Stimulated activated CD8-positive, alpha-beta memory T cell treated with anti-CD3 and anti-CD28 coated beads, Interleukin-4, amount 100 ng/mL, for 48 hours (primary cell): ENCODE measurements around the gene NKX1-1.

Experiments used
- DNase-seq: peaks from one replicate; pipeline ENCODE4 v3.0.0-alpha.2; 2020

NKX1-1 gene

GRCh38 chr4:1416051-1416947 is 10.1 kb upstream of the NKX1-1 start:
- no peak for DNase-seq

DNA sequence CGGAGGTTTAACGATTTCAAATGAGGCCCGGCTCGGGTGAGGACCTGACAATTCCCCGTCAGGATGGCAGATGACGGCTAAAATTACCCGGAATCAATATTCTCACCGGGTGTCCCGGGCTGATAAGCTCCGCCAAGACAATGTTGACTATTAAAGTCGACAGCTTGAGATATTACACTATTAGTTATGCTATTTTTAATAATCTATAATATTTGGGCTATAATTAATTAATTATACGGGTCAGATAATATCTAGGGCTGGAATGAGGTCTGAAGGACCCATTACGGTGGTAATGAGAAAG is 9.4 kb upstream of the NKX1-1 start:
- no peak for DNase-seq

DNA sequence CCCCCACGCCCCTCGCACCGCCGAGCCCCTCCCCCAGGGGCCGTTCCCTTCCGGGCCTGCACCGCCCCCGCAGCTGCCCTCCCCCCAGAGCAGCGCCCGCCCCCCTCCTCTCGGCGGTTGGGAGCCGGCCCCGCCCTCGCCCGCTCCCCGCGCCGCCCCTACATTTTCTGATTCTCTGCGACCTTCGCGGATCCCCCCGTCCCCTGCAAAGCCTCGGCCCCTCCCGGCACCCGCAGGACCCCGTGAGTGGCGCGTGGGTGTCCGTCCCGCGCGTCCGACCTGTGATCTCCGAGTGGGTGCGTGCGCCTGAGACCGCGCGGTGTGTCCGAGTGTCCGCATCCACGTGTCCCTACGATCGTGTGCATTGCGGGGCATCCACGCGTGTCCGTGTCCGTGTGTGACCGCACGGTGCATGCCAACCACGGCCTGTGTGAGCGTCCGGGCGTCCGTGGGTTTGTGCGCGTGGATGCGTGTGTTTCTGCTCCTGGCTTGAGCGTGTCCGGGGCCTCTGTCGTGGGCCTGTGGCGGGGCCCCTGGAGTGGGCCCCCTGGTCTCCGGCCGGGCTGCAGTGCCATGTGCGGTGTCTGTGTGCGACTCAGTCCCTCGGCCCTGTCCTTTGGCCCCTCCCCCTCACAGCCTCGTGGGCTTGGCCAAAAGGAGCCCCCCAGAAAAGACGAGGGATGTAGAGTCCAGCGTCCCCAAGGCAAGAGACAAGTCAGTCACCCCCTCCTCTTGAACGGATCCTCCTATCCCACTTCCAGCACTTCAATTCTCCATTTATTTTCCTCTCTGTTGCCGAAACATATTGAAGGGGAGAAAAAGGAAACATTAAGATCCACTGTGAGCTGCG is 8.8 kb upstream of the NKX1-1 start:
- DNase-seq: no peak

- no peak for DNase-seq
Observed at GRCh38 chr4:1413687-1414479, 7.6 kb upstream of the NKX1-1 start.

DNA sequence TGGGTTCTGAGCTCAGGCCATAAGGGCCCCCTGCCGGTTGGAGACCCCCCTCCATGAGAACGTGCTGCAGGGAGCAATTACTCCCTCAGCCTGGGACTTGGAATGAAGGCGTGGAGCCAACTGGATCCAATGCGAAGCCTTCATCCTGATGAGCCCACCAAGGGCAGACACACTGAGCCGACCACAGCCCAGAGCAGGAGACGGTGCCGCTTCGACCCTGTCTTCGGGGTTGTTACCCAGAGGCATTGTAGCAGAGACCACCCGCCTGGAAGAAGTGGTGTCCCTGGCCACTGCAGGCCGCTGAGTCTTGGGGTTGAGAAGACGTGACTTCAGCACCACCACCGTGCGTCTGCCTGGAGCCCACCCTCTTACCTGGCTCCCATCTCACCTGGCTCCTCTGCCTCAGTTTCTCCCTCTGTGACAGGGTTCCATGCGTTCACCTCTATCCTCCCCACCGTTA is 7.0 kb upstream of the NKX1-1 start:
- no peak for DNase-seq

- DNase-seq: no peak
Observed at GRCh38 chr4:1412376-1413203, 6.3 kb upstream of the NKX1-1 start.

DNA sequence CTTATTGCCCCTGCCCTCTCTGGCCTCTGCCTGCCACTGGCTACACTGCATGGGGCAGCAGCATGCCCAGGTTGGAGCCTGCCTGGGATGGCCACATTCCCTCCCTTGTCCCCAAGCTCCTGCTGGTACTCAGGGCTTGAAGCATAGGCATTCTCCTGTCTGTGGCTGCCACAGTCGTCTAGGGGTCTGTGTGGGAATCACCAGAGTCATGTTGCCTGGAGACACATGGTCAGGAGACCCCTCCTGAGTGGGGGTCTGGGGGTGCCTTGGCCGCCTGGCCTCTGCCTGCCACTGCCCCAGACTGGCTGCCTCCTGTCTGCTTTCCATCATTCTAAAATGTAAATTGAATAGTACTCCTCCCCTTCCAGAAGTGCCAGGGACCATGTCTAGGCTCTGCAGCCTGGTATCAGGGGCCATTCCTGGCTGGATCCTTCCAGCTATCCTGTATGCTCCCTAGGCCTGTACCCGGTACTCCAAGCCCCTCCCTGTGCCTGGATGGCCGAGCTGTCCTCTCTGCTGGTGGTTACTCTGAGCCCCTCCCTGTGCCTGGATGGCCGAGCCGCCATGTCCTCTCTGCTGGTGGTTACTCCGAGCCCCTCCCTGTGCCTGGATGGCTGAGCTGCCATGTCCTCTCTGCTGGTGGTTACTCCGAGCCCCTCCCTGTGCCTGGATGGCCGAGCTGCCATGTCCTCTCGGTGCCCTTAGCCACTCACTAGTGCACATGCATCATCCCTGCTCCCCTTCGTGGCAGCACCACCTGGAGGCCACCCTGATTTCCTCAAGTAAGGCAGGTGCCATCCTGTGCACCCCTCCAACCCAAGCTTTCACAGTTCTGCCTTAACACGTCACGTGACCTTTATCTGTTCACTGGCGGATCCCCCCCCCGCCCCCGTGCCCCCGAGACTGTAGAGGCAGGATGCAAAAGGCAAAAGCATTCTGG is 5.5 kb upstream of the NKX1-1 start:
- DNase-seq: no peak

GRCh38 chr4:1410491-1411325 is 4.5 kb upstream of the NKX1-1 start:
- peak; percentile 76 for DNase-seq

DNA sequence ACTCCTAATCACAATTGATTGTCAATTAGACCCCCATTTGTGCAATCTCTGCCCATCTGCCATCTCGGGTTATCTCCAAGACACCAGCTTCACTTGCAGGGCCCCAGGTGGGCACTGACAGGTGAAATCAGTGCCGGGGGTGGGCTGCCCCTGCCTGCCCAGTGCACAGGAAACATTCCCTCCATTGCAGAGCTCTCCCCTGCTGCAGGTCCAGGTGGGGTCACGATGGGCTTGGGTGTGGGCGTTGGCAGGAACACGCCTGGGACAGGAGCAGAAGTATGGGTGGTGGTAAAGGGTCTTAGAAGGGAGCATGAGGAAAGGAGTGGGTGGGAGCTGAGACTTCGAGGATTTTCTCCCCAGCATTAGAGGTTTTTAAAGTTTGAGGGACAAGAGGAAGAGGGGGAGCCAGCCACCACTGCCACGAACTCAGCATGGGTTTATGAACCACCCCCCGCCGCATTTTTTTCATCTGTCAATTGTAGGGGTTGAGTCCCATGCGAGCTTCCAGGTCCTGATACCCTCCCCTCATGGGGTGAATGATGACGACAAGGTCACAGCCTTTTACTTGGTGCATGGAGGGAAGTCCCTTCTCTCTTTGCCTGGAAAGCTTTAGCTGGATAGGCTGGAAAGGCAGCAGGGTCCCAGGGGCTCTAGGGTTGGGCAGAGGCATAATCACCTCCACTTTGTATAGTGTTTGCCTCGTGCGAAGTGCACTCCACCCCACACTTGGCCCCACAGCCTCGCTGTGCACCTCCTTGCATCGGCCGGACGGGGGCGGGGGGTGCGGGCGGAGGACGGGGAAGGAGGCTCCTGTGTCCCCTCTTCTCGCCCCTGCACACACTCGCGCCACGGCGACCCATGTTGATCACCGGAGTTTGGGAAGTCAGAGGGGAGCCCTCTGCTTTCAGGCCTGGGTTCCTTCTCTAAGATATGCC is 3.5 kb upstream of the NKX1-1 start:
- DNase-seq: no peak

GRCh38 chr4:1409079-1409478 is 2.8 kb upstream of the NKX1-1 start:
- no peak for DNase-seq

- DNase-seq: no peak
Observed at GRCh38 chr4:1408418-1408817, 2.2 kb upstream of the NKX1-1 start.

DNA sequence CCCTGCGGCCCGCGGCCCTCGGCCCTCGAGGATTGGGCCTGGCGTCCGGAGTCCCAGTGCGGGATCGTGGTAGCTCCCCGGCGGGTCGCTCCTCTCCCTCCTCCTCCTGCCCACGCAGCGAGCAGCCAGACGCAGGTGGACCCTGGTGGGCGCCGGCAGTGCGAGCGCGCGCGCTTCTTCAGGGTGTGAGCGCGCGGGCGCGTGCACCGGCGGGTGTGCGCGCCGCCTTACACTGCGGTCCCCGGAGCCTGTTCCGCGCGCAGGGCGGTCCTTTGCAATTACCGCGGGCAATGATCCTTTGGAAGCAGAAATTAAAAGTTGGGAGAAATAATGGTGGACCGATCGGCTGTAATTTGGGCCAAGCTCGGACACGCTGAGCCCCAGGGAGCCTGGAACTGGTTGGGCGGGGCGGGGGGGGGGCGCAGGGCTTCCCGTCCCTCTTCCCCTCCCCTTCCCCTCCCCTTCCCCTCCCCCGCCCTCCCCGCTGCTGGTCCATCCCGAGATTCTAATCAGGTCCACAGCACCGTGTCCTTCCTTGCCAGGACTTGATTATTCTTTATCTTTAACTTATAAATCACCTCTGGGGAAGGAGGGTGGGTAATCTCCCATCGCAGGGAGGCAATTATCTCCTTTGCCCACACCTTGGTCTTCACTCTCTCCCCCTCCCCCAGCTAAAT is 1.6 kb upstream of the NKX1-1 start:
- no peak for DNase-seq

- DNase-seq: no peak
Observed at GRCh38 chr4:1406981-1407656, 877 bp upstream of the NKX1-1 start.

- no peak for DNase-seq
Observed at GRCh38 chr4:1405636-1406393, 427 bp downstream of the NKX1-1 start.

DNA sequence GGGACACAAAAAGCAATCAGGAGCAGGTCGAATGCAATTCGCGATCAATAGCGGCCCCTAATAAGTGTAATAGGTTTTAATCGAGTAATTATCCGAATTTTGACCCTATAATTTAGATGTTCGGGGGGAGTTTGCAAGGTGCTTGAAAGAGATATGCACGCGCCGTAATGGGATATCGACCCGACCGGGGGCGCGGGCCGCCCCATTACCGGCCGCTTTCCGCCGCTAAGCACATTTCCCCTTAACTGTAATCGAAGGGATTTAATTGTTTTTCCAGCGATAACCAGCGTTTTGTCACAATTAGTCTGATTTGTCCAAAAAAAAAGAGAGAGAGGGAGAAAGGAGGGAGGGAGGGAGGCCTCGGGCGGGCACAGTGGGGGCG is 997 bp downstream of the NKX1-1 start:
- no peak for DNase-seq

DNA sequence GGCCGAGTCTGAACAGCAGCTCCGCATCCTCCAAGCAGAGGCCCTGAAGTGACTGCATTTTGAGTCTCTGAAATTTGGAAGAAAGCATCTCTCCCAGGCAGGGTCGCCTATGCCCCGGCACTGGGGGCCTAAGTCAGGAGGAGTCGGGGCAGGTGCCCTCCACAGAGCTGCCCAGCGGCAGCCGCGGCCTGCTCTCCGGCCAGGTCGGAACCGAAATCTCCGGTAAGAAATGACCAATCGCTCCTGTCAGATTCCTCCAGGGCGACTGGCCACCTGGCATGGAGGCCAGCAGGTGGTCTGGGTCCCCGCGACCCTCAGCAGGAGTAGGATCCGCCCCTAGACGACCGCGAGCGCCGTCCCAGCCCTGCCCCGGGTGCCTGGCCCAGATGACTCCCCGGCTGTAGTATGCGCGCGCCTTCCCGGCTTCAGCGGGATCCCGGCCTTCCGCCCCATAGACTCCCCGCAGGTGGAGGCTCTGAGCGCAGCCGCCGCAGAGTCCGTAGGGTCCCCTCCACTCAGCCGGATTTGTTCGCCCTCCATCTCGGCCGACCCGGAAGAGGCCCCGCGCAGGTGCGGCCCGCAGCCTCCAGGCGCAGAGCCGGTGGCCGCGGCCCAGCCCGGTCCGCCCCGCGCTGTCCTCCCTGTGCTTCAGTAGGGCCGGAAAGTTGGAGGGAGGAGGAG is 1.5 kb downstream of the NKX1-1 start:
- DNase-seq: no peak
